Measurements from ENCODE around the gene KPNB1.

The KPNB1 gene

GRCh38 chr17:47733047-47733673 lies 83.4 kb downstream of the KPNB1 start, which contains the start of gene TBX21:
TBX21 (plus strand) TSS chr17:47733236; CDS start chr17:47733455, 219 bp downstream.
- DNase-seq, result peak; percentile 96

DNA sequence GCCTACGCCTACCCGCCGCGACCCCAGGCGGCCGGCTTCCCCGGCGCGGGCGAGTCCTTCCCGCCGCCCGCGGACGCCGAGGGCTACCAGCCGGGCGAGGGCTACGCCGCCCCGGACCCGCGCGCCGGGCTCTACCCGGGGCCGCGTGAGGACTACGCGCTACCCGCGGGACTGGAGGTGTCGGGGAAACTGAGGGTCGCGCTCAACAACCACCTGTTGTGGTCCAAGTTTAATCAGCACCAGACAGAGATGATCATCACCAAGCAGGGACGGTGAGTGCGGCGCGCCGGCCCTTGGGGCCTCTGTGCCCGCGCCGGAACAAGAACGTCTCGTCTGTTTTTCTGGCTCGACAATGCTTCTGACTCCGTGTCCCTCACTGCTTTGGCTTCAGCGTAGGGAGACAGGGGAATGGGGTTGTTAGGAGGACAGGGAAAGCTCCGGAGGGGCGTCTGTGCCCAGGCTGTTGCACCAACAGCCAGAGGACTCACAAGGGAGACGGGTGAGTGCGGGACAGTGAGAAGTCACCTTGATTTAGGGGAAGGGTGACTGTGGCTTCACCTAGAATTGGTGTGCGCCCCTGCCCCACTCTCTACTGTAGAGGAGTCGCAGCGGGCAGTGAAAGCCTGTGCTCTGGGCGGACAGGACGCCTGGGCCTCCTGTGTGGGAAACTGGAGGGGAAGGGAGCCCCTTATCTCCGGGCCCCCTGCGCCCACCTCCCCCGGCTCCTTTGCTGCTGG lies 84.1 kb downstream of the KPNB1 start:
- DNase-seq, result peak; percentile 71

DNA sequence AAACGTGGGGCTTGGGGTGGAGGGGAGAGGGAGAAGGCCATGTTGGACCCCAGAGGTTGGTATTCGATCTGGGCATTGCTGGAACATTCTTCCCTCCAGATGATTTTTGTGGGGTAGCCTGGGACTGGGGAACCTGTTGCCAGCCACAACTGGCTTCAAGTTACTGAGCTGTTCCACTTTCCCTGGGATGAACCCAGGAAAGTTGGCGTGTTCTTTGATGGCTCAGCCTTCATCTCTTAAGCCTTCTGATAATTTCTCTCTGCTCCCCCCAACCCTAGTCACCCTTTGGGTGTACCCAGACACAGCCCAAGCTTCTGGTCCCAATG lies 85.4 kb downstream of the KPNB1 start:
- DNase-seq, result no peak
